ENCODE measurements around the gene SLC25A17.
A peak's percentile ranks its signal among the peaks of the same experiment; 100 is the strongest.
"Not testable (repeated sequence)": the region's sequence is repeated elsewhere in the genome, so short reads cannot be mapped to it uniquely, and the experiment has no call there.

The SLC25A17 gene, protein sequence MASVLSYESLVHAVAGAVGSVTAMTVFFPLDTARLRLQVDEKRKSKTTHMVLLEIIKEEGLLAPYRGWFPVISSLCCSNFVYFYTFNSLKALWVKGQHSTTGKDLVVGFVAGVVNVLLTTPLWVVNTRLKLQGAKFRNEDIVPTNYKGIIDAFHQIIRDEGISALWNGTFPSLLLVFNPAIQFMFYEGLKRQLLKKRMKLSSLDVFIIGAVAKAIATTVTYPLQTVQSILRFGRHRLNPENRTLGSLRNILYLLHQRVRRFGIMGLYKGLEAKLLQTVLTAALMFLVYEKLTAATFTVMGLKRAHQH

DNA sequence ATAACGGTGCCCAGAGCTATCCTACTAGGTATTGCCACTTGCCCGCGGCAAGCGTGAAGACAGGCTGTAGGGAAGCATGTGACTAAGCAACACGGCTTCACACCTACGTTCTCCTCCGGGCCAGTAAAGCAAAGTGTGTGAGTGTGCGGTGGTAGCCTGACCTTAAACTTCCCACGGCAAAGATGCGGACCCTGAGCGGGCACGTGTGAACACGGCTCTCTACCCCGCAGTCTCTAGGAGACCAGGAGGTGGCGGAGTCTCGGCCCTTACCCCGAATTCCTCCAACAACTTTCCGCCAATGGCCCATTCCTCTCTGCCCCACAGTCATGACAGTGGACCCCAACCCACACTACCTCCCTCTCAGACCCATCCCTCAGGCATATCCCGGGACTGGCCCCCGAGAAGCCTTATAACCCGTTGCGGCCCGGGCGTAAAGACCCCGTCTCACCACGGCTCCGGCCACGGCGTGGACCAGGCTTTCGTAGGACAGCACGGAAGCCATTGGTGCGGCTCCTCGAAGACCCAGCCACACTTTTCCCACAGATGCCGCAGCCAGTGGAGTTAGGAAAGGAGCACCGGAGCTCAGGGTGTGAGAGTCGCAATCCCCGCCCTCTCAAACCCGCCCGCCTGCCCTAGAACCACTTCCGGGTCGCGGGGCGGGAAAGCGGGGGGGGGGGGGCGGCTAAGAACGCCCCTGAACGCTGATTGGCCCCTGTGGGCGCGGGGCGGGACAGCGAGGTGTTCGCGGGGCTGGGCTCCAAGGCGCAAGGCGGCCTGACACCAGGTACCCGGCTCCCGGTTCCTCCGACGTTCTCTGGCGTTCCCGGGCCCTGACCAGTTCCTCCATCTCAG is at the start of gene SLC25A17:
TSS of gene SLC25A17 (minus strand) at position 600 of the 852 bp plus-strand sequence. CDS start at position 502, 98 bp downstream.
- H2AFZ ChIP-seq (ENCODE audit: low read depth, low read length), result peak within 1 kb of the TSS; percentile 93
- H3K9me3 ChIP-seq (ENCODE audit: low read length), result no peaks in the 10 kb centered on the region
- peaks cover 6% of the 10 kb centered on the region for H3K4me1 ChIP-seq (ENCODE audit: insufficient read depth, low read length)
- no peaks in the 10 kb centered on the region for H3K27me3 ChIP-seq (ENCODE audit: insufficient read depth, low read length)
- peak within 1 kb of the TSS; percentile 78 for H3K4me3 ChIP-seq (ENCODE audit: low read length)
- H3K36me3 ChIP-seq (ENCODE audit: insufficient read depth, low read length), result peaks cover 13% of the 10 kb centered on the region

DNA sequence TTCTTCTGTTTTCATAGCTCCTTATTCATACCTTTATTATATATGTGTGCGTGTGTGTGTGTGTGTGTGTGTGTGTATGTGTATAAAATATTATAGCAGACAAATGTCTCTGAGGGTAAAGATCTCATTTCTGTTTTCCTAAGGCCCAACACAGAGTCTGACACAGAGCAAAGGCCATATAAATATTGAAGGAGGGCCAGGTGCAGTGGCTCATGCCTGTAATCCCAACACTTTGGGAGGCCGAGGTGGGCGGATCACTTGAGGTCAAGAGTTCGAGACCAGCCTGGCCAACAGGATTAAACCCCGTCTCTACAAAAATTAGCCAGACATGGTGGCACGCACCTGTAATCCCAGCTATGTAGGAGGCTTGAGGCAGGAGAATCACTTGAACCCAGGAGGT is 49.2 kb upstream of the SLC25A17 start:
- peaks cover 22% of the 10 kb centered on the region for H3K36me3 ChIP-seq (ENCODE audit: insufficient read depth, low read length)
- H3K27me3 ChIP-seq (ENCODE audit: insufficient read depth, low read length); H3K9me3 ChIP-seq (ENCODE audit: low read length); H3K4me3 ChIP-seq (ENCODE audit: low read length); H2AFZ ChIP-seq (ENCODE audit: low read depth, low read length); H3K4me1 ChIP-seq (ENCODE audit: insufficient read depth, low read length): not testable (repeated sequence)

DNA sequence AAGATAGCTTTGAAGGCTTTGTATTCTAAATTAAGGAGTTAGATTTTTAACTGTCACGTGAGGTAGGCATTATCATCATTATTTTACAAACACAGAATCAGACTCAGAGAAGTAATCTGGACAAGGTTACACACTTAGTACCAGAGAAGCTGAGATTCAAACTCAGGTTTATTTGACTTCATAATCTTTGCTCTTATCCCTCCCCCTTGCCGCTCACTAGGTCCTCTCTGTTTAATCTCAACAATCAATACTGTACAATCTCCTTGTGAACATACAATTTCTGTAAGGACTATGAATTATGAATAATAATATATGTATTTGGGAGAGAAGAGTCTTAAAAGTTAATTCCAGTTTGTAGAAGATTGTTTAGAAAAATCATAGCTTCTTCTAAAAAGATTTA is 48.0 kb upstream of the SLC25A17 start:
- H3K4me3 ChIP-seq (ENCODE audit: low read length), result no peak overlapping the region
- H3K4me1 ChIP-seq (ENCODE audit: insufficient read depth, low read length), result no peaks in the 10 kb centered on the region
- no peak overlapping the region for H2AFZ ChIP-seq (ENCODE audit: low read depth, low read length)
- H3K9me3 ChIP-seq (ENCODE audit: low read length), result no peaks in the 10 kb centered on the region
- H3K36me3 ChIP-seq (ENCODE audit: insufficient read depth, low read length), result peaks cover 25% of the 10 kb centered on the region
- H3K27me3 ChIP-seq (ENCODE audit: insufficient read depth, low read length), result no peaks in the 10 kb centered on the region

DNA sequence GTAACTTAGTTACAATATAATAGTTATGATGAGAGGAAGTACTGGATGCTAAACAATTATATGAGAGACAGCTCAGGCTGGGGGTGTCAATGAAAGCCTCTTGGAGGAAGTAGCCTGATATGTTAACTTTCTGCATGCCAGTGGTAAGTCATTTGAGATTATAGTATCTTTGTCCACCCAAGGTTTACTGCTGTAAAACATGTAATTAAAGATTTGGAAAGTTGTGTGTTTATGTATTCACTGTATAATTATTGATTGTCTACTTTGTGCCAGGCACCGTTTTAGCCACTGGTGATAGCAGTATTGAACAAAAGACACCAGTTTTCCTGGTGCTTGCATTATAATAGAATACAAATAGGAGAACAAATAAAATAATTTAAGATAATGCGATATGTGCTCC is 43.4 kb upstream of the SLC25A17 start:
- no peak overlapping the region for H2AFZ ChIP-seq (ENCODE audit: low read depth, low read length)
- peaks cover 8% of the 10 kb centered on the region for H3K4me1 ChIP-seq (ENCODE audit: insufficient read depth, low read length)
- H3K36me3 ChIP-seq (ENCODE audit: insufficient read depth, low read length), result peaks cover 24% of the 10 kb centered on the region
- no peaks in the 10 kb centered on the region for H3K9me3 ChIP-seq (ENCODE audit: low read length)
- H3K27me3 ChIP-seq (ENCODE audit: insufficient read depth, low read length), result no peaks in the 10 kb centered on the region
- no peak overlapping the region for H3K4me3 ChIP-seq (ENCODE audit: low read length)

DNA sequence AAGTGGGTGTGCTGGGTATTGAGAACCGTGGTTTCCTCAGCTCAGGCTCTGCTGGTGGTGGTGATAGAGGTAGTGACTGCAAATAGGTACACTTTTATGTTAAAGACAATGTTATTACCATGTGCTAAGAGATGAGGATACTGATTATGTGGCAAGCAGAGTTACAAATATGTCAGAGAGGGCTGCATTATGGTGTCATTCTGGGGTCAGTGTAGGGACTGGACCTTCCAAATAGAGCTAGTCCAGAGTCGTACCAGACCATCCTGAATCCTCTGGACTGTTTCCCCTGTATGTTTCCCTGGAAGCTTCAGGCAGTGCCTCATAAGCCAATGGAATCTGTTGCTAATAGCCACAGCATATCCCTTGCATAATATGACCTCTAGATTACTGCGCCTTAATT is 42.9 kb upstream of the SLC25A17 start, which contains the start of gene DNAJB7:
TSS of gene DNAJB7 (minus strand) at position 101 of the 400 bp plus-strand sequence. CDS start 119 bp downstream, outside the sequence.
- Histone ChIP-seq H2AFZ (ENCODE audit: low read depth, low read length) (no peak within 1 kb of the TSS), H3K9me3 (ENCODE audit: low read length) (no peaks in the 10 kb centered on the region), H3K4me1 (ENCODE audit: insufficient read depth, low read length) (peaks cover 8% of the 10 kb centered on the region), H3K36me3 (ENCODE audit: insufficient read depth, low read length) (peaks cover 24% of the 10 kb centered on the region), H3K4me3 (ENCODE audit: low read length) (no peak within 1 kb of the TSS), H3K27me3 (ENCODE audit: insufficient read depth, low read length) (no peaks in the 10 kb centered on the region)

DNA sequence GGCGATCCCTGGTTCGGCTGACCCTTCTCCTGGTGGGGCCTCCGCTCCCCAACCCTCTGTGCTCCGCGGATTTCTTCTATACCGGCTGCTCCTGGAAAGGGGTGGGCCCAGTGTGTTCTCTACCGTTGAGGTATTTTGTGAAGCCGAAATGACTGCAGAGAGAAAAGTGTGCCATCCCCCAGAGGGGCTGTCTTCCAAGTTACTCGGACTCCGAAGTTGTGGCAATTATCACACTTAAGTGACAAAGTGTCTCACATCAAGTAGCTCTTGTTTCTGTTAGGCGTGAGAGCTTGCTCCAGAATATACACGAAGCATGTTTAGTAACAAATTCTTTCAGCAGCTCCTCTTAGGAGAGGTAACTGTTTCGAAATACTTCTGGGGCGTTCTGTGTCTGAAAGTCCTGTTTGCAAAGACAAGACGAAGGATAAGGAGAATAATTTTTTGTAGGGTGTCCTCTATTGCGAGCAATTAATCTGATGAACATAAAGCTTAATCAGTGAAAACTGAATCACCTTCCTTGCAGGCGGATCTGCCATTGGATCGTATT is 38.2 kb upstream of the SLC25A17 start:
- H3K4me3 ChIP-seq (ENCODE audit: low read length), result peak overlapping the region; percentile 98
- peaks cover 32% of the 10 kb centered on the region for H3K4me1 ChIP-seq (ENCODE audit: insufficient read depth, low read length)
- no peaks in the 10 kb centered on the region for H3K27me3 ChIP-seq (ENCODE audit: insufficient read depth, low read length)
- no peaks in the 10 kb centered on the region for H3K9me3 ChIP-seq (ENCODE audit: low read length)
- peak overlapping the region; percentile 69 for H2AFZ ChIP-seq (ENCODE audit: low read depth, low read length)
- H3K36me3 ChIP-seq (ENCODE audit: insufficient read depth, low read length), result peaks cover 24% of the 10 kb centered on the region

DNA sequence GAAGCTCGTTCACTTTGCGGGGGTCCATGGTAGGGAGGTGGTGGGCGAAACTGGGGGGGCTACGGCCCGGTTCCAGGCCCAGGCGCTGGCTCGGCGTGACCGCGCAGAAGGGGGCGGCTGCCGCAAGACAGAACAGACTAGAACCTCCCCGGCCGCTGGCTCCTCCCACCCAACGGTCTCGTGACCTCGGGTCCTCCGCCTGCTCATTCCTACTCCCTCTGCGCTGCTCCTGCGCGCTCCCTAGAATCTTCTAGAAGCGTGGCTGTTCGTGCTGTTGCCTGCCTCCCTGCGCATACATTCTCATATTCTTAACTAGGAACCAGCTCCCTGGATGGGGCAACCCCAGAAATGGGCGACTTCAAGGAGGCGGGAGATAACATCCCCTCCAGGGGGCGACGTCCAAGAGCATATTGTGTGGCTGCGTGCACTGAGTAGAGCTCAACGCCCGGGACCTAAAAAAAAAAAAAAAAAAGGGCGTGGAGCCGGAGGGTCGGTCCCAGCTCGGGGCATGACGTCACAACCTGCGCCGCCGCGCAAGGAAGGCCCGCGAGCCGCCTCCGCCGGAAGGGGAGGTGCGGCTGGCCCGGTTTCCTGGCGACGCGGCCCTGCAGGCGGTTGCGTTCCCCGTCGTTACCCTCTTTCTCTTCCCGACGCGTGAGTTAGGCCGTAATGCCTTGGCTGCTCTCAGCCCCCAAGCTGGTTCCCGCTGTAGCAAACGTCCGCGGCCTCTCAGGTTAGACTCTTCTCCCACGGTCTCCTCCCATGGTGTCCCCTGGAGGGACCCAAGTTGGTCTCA is 37.6 kb upstream of the SLC25A17 start, which contains the start of the genes ST13 and XPNPEP3:
TSS of gene ST13 (minus strand) at position 127 of the 796 bp plus-strand sequence. CDS start at position 28, 99 bp downstream.
TSS of gene XPNPEP3 (plus strand) at position 636 of the 796 bp plus-strand sequence. CDS start at position 670, 34 bp downstream.
- Histone ChIP-seq H3K9me3 (ENCODE audit: low read length) (no peaks in the 10 kb centered on the region), H3K4me3 (ENCODE audit: low read length) (peak within 1 kb of the TSS; percentile 98), H3K4me1 (ENCODE audit: insufficient read depth, low read length) (peaks cover 32% of the 10 kb centered on the region), H2AFZ (ENCODE audit: low read depth, low read length) (peak within 1 kb of the TSS; percentile 71), H3K36me3 (ENCODE audit: insufficient read depth, low read length) (peaks cover 18% of the 10 kb centered on the region), H3K27me3 (ENCODE audit: insufficient read depth, low read length) (no peaks in the 10 kb centered on the region)

DNA sequence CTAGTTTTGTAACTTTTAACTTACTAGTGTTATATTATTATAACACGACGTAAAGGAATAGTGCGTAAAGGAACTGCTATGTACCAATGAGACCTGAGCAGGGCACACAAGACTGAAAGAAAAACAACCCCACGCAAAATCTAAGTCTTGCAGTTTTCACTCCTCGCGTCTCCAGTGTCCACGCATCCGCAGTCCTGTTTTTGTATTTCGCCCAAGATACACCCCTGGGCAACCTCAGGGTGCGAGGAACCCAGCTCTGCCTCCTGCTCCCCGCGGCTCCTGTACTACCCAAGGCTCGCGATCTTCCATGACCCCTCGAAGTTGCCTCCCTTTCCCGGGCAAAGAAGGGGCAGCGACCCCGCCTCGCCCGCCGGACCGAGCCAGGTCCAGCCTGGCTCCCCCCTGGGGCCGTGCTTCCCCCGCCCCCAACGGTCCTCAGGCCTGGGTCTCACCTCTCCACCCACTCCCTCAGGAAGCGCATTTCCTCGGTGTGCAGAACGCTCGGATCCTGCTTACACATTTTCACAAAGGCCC is 36.9 kb upstream of the SLC25A17 start:
- Histone ChIP-seq H2AFZ (ENCODE audit: low read depth, low read length) (peak overlapping the region; percentile 71), H3K9me3 (ENCODE audit: low read length) (no peaks in the 10 kb centered on the region), H3K4me1 (ENCODE audit: insufficient read depth, low read length) (peaks cover 32% of the 10 kb centered on the region)

DNA sequence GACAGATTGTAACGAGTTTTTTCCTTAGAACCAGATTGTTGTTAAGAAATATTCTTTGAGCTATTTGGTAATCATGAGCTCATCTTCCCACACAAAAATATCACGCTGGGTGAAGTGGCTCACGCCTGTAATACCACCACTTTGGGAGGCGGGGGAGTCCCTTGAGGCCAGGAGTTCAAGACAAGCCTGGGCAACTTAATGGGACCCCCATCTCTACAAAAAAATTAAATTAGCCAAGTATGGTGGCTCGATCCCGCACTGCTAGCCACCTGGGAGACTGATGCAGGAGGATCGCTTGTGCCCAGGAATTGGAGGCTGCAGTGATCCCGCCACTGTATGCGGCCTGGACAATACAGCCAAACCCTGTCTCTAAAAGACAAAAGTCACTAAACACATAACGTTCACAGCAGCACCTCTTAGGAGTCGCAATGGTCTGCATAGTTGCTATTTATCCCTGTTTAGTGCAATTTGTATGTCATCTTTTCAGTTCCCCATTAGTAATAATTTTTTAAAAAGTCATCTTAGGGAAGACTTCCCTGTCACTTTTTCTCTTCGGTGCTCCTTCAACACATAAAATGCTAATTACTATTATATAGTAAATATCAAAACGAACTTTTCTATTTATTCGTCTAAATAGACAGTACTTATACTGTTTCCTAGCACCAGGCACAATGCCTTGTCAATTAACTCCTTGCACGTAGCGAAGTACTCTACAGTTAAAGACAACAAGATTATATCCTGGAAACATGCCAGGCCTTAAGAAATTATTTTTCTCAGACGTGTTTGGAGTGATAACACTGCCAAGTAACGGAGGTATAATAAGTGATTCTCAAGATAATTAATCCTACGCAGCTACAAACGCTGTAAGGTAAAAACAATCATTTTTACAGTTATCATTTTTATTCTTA is 36.2 kb upstream of the SLC25A17 start:
- peak overlapping the region; percentile 98 for H3K4me3 ChIP-seq (ENCODE audit: low read length)
- no peak overlapping the region for H2AFZ ChIP-seq (ENCODE audit: low read depth, low read length)
- H3K36me3 ChIP-seq (ENCODE audit: insufficient read depth, low read length), result peaks cover 16% of the 10 kb centered on the region
- H3K27me3 ChIP-seq (ENCODE audit: insufficient read depth, low read length), result no peaks in the 10 kb centered on the region
- H3K4me1 ChIP-seq (ENCODE audit: insufficient read depth, low read length), result peaks cover 32% of the 10 kb centered on the region
- H3K9me3 ChIP-seq (ENCODE audit: low read length), result no peaks in the 10 kb centered on the region

More for the DNA sequence above, 36.9 kb upstream of the SLC25A17 start:
- Histone ChIP-seq H3K27me3 (ENCODE audit: insufficient read depth, low read length) (no peaks in the 10 kb centered on the region), H3K4me3 (ENCODE audit: low read length) (peak overlapping the region; percentile 98), H3K36me3 (ENCODE audit: insufficient read depth, low read length) (peaks cover 16% of the 10 kb centered on the region)

DNA sequence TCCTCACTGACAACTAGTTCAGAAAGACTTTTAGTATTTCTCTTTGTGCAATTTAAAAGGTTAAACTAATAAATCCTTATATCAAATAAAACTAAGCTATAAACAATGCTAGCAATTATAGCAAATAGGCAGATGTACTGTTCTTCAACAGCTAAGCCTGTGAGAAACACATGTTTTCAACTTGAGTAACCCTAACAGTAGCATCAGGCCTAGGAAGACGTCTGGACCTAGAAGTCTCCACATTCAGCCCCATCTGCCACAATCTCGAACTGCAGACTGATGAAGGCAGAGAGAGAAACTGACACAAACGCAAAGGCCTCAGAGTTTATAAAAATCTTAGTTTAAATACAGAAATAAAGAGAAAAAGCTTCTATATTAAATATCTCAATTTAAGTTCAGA is 34.8 kb upstream of the SLC25A17 start:
- H3K9me3 ChIP-seq (ENCODE audit: low read length), result no peaks in the 10 kb centered on the region
- no peaks in the 10 kb centered on the region for H3K27me3 ChIP-seq (ENCODE audit: insufficient read depth, low read length)
- peak overlapping the region; percentile 5 for H3K4me3 ChIP-seq (ENCODE audit: low read length)
- peaks cover 32% of the 10 kb centered on the region for H3K4me1 ChIP-seq (ENCODE audit: insufficient read depth, low read length)
- peaks cover 30% of the 10 kb centered on the region for H3K36me3 ChIP-seq (ENCODE audit: insufficient read depth, low read length)
- H2AFZ ChIP-seq (ENCODE audit: low read depth, low read length), result no peak overlapping the region

DNA sequence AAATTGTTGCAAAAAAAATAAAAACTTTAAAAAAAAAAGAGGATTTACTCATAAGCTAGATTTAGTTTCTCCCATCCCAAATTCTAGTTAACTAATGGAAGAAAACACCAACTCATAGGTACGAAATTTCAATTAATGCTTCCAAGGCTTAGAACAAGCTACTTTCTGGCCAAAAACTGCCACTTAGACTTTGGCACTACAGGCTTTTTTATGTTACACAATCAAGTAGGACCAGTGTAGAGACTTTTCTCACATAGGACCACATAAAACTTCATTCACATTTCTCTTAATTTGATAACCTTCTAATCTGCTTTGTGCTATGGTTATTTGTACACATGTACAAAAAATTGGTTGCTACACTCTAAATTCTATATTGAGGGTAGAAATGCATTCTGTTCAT is 34.2 kb upstream of the SLC25A17 start:
- no peak overlapping the region for H2AFZ ChIP-seq (ENCODE audit: low read depth, low read length)
- peaks cover 36% of the 10 kb centered on the region for H3K36me3 ChIP-seq (ENCODE audit: insufficient read depth, low read length)
- H3K27me3 ChIP-seq (ENCODE audit: insufficient read depth, low read length), result no peaks in the 10 kb centered on the region
- no peaks in the 10 kb centered on the region for H3K9me3 ChIP-seq (ENCODE audit: low read length)
- peaks cover 32% of the 10 kb centered on the region for H3K4me1 ChIP-seq (ENCODE audit: insufficient read depth, low read length)
- peak overlapping the region; percentile 5 for H3K4me3 ChIP-seq (ENCODE audit: low read length)
